ENCODE measurements around the gene AFF3.

- TF ChIP-seq, protein P1, sequence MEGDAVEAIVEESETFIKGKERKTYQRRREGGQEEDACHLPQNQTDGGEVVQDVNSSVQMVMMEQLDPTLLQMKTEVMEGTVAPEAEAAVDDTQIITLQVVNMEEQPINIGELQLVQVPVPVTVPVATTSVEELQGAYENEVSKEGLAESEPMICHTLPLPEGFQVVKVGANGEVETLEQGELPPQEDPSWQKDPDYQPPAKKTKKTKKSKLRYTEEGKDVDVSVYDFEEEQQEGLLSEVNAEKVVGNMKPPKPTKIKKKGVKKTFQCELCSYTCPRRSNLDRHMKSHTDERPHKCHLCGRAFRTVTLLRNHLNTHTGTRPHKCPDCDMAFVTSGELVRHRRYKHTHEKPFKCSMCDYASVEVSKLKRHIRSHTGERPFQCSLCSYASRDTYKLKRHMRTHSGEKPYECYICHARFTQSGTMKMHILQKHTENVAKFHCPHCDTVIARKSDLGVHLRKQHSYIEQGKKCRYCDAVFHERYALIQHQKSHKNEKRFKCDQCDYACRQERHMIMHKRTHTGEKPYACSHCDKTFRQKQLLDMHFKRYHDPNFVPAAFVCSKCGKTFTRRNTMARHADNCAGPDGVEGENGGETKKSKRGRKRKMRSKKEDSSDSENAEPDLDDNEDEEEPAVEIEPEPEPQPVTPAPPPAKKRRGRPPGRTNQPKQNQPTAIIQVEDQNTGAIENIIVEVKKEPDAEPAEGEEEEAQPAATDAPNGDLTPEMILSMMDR (IDR thresholded peaks at IDR 0.05; ENCODE audit: low read length) = no peak
- no peak for TF ChIP-seq EZH2 (optimal IDR thresholded peaks at IDR 0.05; ENCODE audit: low read depth, low read length)
Measured at GRCh38 chr2:99772591-99773331, 369.6 kb downstream of the AFF3 start.
